ENCODE data around the gene TBC1D8B. TPM values are rescaled to one million over a fixed set of nuclear protein-coding genes. Genes with fewer than 3 reads are reported as not detected.
"Not testable (repeated sequence)": the region's sequence is repeated elsewhere in the genome, so short reads cannot be mapped to it uniquely, and the experiment has no call there.

TBC1D8B gene
- polyA plus RNA-seq (2012; ENCODE audit: insufficient read depth, insufficient read length) = 0.92 TPM

DNA sequence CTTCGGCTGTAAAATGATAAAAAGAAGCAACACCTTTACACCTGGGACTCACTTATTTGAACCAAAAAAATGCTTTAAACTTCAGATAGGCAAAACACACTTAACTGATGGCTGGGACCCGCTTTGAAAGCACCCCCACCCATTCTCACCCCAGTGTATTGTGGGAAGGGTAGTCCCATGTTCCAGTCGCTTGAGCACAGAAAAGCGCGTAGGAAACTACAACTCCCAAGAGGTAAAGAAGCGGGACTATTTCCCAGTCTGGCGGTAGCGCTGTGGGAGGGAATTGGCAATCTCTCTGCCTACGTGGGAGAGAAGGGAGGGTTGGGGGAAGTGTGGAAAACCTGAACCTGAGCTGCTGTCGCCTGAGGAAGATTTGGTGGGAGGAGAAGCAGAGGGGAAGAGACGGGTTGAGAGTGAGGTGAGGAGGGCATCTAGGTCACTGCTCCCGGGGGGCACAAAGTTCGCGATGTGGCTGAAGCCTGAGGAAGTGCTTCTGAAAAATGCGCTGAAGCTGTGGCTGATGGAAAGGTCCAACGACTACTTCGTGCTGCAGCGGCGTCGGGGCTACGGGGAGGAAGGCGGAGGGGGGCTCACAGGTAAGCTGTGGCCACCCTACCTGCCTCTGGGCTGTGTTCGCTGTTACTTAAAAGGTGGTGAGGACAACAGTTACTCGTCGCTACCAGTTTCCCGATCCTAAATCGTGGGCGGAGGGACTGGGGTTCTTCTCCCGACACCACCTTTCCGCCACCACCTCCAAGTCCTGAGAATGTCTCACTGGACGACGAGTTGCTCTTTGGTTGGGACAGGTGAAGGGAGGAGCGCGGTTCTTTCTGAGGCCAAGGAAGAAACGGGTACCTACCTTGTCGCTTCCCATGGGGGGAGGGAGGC, at the start of gene TBC1D8B:
Gene TBC1D8B (plus strand): TSS at position 286 of the 888 bp plus-strand sequence. CDS start 181 bp downstream, at position 467.
- H3K4me3 ChIP-seq (ENCODE audit: low read length) = no peak within 1 kb of the TSS
- no peak for DNase-seq (ENCODE audit: low read depth, low spot score)

GRCh38 chrX:106769288-106769687, 33.2 kb upstream of the TBC1D8B start:
- DNase-seq (ENCODE audit: low read depth, low spot score); H3K4me3 ChIP-seq (ENCODE audit: low read length): not testable (repeated sequence)

GRCh38 chrX:106774981-106775380, 27.5 kb upstream of the TBC1D8B start:
- no peak for DNase-seq (ENCODE audit: low read depth, low spot score)
- H3K4me3 ChIP-seq (ENCODE audit: low read length) = no peak overlapping the region

GRCh38 chrX:106780264-106780663, 22.2 kb upstream of the TBC1D8B start:
- no peak for DNase-seq (ENCODE audit: low read depth, low spot score)
- H3K4me3 ChIP-seq (ENCODE audit: low read length) = no peak overlapping the region

DNA sequence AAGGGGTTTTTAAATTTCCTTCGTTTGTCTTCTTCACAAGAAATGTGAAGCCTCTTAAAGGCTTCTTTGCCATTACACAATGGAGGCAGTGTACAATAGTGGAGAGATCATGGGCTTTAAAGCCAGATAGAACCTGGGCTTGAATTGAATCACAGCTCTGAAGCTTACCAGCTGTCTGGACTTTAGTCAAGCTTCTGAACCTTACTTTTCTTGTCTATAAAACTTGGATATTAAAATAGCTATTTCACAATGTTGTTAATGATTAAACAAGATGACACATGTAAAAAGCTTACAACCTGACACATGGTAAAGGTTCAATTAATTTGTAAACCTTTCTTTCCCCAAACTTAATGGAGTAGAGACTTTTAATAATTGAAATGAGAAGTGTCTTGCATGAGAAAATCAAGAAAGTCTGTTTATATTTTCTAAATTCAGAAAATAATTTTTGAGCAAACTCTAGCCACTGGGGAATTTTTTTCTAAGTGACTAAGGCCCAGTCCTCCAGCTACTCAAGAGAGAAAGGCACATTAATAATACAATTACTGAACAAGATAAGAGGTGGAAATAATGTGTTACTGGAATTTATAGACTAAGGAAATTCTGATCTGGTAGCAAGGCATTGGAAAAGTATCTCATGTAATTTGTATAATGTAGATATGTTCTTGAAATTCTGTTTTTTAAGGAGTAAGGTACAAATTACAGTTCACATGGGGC, 21.7 kb upstream of the TBC1D8B start:
- DNase-seq (ENCODE audit: low read depth, low spot score) = no peak
- H3K4me3 ChIP-seq (ENCODE audit: low read length) = no peak overlapping the region

GRCh38 chrX:106783716-106784115, 18.8 kb upstream of the TBC1D8B start:
- H3K4me3 ChIP-seq (ENCODE audit: low read length) = no peak overlapping the region
- DNase-seq (ENCODE audit: low read depth, low spot score) = no peak

GRCh38 chrX:106791495-106791894, 11.0 kb upstream of the TBC1D8B start:
- peak; percentile 4 for DNase-seq (ENCODE audit: low read depth, low spot score)
- H3K4me3 ChIP-seq (ENCODE audit: low read length) = no peak overlapping the region

DNA sequence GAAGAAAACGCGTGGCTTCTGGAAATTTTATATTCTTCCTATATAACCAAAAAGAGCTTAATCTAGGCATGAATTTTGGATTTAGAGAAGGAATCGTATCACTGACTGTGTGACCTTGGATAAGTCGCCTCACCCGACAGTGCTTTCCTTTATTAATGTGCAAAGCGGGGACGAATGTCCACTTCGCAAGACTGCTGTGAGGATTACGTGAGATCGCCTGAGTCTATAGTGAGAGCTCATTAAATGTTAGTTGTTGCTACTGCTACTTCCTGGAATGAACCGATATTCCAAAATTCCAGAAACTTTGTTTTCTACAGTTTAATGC, 448 bp upstream of the TBC1D8B start:
- DNase-seq (ENCODE audit: low read depth, low spot score) = no peak
- no peak overlapping the region for H3K4me3 ChIP-seq (ENCODE audit: low read length)

DNA sequence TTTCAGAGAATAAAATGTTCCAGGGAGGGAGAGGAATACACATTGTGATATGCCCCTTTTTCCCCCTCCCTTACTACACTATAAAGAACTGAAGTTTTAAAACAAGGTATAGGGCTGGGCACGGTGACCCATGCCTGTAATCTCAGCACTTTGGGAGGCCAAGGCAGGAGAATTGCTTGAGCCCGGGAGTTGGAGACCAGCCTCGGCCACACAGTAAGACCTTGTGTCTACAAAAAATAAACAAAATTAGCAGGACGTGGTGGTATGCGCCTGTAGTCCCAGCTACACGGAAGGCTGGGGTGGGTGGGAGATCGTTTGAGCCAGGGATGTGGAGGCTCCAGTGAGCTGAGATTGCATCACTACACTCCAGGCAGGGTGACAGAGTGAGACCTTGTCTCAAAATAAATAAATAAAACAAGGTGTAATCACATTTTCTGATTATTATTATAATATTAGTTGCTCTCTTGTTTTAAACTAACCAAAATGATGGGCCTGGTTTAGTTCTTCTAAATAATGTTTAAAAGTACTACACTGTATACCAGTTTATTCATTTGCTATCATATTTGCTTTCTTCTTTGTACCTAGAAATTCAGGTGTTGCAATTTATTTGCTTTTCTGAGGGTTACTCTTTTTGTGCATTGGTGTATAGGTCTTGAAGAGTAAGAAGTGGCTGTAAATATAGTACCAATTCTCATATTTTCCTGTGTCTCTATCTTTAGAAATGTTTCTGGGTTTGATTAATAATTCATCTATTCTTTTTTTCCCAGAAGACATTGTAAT, 8.8 kb downstream of the TBC1D8B start:
- DNase-seq (ENCODE audit: low read depth, low spot score) = no peak

GRCh38 chrX:106812930-106813329, 10.5 kb downstream of the TBC1D8B start:
- not testable (repeated sequence) for H3K4me3 ChIP-seq (ENCODE audit: low read length); DNase-seq (ENCODE audit: low read depth, low spot score)

More for the DNA sequence above, 8.8 kb downstream of the TBC1D8B start:
- no peak overlapping the region for H3K4me3 ChIP-seq (ENCODE audit: low read length)

DNA sequence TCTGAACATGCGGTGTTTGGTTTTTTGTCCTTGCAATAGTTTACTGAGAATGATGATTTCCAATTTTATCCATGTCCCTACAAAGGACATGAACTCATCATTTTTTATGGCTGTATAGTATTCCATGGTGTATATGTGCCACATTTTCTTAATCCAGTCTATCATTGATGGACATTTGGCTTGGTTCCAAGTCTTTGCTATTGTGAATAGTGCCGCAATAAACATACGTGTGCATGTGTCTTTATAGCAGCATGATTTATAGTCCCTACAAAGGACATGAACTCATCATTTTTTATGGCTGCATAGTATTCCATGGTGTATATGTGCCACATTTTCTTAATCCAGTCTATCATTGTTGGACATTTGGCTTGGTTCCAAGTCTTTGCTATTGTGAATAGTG, 11.6 kb downstream of the TBC1D8B start:
- not testable (repeated sequence) for H3K4me3 ChIP-seq (ENCODE audit: low read length)

DNA sequence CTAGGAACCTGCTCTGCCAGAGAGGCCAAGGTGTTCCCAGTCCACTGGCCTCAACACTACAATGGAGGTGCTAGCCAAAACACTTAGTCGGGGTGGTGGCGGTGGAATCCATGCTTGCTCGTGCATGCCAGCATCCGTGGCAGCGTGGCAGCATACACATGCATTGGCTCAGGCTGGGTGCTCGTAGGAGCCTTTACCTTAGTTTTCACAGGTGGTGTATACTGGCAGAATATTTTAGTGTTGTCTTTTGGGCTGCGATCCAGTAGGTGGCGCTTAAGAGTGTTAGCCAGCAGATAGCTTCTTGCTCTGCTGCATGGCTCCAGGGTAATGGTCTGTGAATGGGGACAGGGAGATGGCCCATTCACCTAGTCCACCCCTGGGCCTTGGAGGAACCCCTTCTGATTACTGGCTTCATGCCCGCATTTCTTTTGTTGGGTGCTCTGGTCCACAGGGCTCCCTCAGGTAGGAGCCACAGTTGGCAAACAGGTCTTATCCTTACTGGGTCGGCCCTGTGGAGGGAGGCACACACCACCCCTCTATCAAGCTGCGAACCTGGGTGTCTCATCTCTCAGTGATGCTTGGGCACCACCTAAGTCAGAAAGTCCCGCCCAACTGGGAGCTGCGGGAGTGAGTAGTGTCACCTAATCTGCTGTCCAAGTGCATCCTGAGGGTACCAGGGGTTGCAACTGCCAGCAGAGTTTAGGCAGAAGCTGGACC, 60.7 kb downstream of the TBC1D8B start:
- peak; percentile 10 for DNase-seq (ENCODE audit: low read depth, low spot score)
- no peak overlapping the region for H3K4me3 ChIP-seq (ENCODE audit: low read length)

More for the DNA sequence above, 11.6 kb downstream of the TBC1D8B start:
- DNase-seq (ENCODE audit: low read depth, low spot score) = not testable (repeated sequence)

GRCh38 chrX:106863697-106864096, 61.2 kb downstream of the TBC1D8B start:
- DNase-seq (ENCODE audit: low read depth, low spot score) = no peak
- H3K4me3 ChIP-seq (ENCODE audit: low read length) = no peak overlapping the region

- H3K4me3 ChIP-seq (ENCODE audit: low read length); DNase-seq (ENCODE audit: low read depth, low spot score): not testable (repeated sequence)
Observed at GRCh38 chrX:106872796-106873195, 70.3 kb downstream of the TBC1D8B start.

DNA sequence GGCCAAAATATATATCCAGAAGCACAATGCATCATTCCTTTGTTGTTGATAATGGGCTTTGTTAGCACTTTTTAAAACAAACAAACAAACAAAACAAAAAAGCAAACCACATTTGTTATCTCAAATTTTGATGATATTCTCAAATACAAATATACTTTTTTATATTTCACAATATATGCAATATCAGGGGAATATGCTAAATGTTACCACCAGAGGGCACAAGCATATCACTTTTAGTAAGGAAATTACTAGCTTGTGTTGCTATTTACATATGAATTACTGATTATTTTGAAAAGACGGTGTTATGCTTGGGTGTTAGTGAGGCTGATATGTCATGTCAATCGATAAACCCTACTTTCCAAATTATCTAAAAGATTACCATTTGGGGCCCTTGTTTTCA, 71.6 kb downstream of the TBC1D8B start:
- peak; percentile 14 for DNase-seq (ENCODE audit: low read depth, low spot score)
- H3K4me3 ChIP-seq (ENCODE audit: low read length) = no peak overlapping the region

GRCh38 chrX:106875151-106875550, 72.7 kb downstream of the TBC1D8B start:
- H3K4me3 ChIP-seq (ENCODE audit: low read length) = no peak overlapping the region
- DNase-seq (ENCODE audit: low read depth, low spot score) = no peak

- no peak for DNase-seq (ENCODE audit: low read depth, low spot score)
Observed at GRCh38 chrX:106889468-106889867, 87.0 kb downstream of the TBC1D8B start.

DNA sequence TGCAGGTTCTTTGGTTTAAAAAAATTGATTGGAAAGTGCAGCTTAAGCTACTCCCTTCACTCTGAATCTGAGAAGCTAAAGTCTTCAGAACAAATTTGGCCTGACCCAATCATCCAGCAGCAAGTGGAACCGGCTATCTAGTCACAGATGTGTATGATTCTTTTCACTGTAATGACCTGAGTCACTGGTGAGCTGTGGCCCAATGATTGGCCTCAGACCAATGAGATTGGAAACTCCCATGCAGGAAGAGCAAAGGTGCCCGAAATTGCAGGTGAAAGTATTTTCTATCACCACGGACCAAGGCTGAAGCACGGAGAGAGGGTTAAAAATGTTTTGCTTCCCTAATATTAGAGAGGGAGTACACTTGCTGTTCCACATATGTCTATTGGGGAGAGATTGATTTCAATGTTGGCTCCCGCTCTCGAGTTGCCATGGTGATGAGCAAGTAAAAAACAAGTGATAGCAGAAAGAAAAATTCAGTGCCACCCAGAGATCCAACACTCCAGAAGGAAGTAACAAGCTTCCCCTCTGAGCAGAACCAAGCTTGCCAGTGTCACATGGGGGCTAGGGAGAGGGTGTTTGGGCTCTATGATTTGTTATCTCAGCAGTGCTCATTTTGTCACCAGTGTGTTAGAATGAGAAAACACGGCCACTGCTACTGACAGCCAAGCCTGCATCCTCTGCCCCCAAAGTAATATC, 89.4 kb downstream of the TBC1D8B start:
- no peak overlapping the region for H3K4me3 ChIP-seq (ENCODE audit: low read length)
- no peak for DNase-seq (ENCODE audit: low read depth, low spot score)

More at GRCh38 chrX:106889468-106889867, 87.0 kb downstream of the TBC1D8B start:
- H3K4me3 ChIP-seq (ENCODE audit: low read length) = no peak overlapping the region

Measured in Jurkat, Clone E6-1 (cell line).